ENCODE data around the gene CARNS1.

CARNS1 gene

GRCh38 chr11:67429722-67430121, 14.2 kb downstream of the CARNS1 start:
- no peak for DNase-seq

- no peak for DNase-seq
These were observed 16.1 kb downstream of the CARNS1 start for GRCh38 chr11:67431346-67432249.

- no peak for DNase-seq
These were observed 17.3 kb downstream of the CARNS1 start for GRCh38 chr11:67432655-67433349.

- DNase-seq, result no peak
These were observed 18.3 kb downstream of the CARNS1 start for GRCh38 chr11:67433536-67434394.

GRCh38 chr11:67434395-67434881, 19.0 kb downstream of the CARNS1 start:
- DNase-seq, result no peak

- DNase-seq, result no peak
These were observed 19.7 kb downstream of the CARNS1 start for GRCh38 chr11:67435031-67435726.

- DNase-seq, result no peak
These were observed 20.4 kb downstream of the CARNS1 start for GRCh38 chr11:67435727-67436458.

GRCh38 chr11:67436459-67437081, 21.1 kb downstream of the CARNS1 start:
- no peak for DNase-seq

- DNase-seq, result no peak
These were observed 21.8 kb downstream of the CARNS1 start, which contains the start of gene PTPRCAP for GRCh38 chr11:67437082-67437808. Gene PTPRCAP (minus strand): TSS chr11:67437682. CDS start chr11:67437619, 63 bp downstream.

GRCh38 chr11:67437809-67438157, 22.3 kb downstream of the CARNS1 start:
- no peak for DNase-seq

GRCh38 chr11:67438158-67438902, 22.9 kb downstream of the CARNS1 start:
- no peak for DNase-seq

GRCh38 chr11:67439321-67440228, 24.1 kb downstream of the CARNS1 start:
- DNase-seq, result no peak

- DNase-seq, result no peak
These were observed 25.0 kb downstream of the CARNS1 start for GRCh38 chr11:67440229-67441097.

- no peak for DNase-seq
These were observed 25.7 kb downstream of the CARNS1 start for GRCh38 chr11:67441098-67441563.

GRCh38 chr11:67441731-67442351, 26.4 kb downstream of the CARNS1 start:
- DNase-seq, result no peak

GRCh38 chr11:67442504-67443404, 27.3 kb downstream of the CARNS1 start:
- no peak for DNase-seq
